K562 (cell line): Measurements from ENCODE around the gene KPNA4. TPM values are rescaled to one million over a fixed set of nuclear protein-coding genes. Genes with fewer than 3 reads are reported as not detected.

Experiments
- ATAC-seq: fragments of 200-7000 bp; cut with Tn5 transposase; 3 replicates; pipeline ENCODE4 v1.9.1; 2020; ENCODE audit warnings: moderate library complexity
- BruUV-seq: library from RNA; stranded (reverse); fragments of 400-500 nt; replicated peaks from 2 replicates; lab custom pipeline; 2021; lab: Mats Ljungman, UMichigan
- CTCF ChIA-PET: fragments of 300-600 bp; formaldehyde crosslinking; extraction: SDS; loops from one replicate; lab custom pipeline; 2021; ENCODE audit warnings: low intra/inter-chr PET ratio; lab: Yijun Ruan, JAX
- POLR2A ChIA-PET: fragments of 300-600, 350-650 bp; sonication (Branson Sonifier 250); formaldehyde crosslinking; extraction: SDS; loops from one replicate; lab custom pipeline; 2021; ENCODE audit warnings: antibody characterized with exemption, inconsistent platforms; lab: Yijun Ruan, JAX
- DNase-seq, 4 experiments: peaks; one replicate each; pipeline versions ENCODE4 v3.0.0 to v3.0.0-alpha.2; 2011 to 2018; ENCODE audit warnings: low spot score in 3 of 4, mixed read lengths in 3 of 4; ENCODE audit errors: extremely low read depth in 1 of 4
- FAIRE-seq: peaks from 2 replicates; lab custom pipeline; 2011; peaks lifted over from hg19 to GRCh38; lab: Jason Lieb, UNC
- H2AFZ ChIP-seq: 2 replicates; pipeline ENCODE4 v1.6.0; 2011; ENCODE audit warnings: low read depth, low read length, control low read depth, inconsistent platforms
- H3K27ac ChIP-seq: fragments of 200-600 bp; 3 replicates; pipeline ENCODE4 v1.8.0; 2011; ENCODE audit warnings: low read depth, mild to moderate bottlenecking, control low read depth, inconsistent platforms, low read length, moderate library complexity, mixed read lengths; ENCODE audit errors: extremely low read depth
- H3K27me3 ChIP-seq, 2 experiments: fragments of 300-600 bp in 1 of 2; 2 replicates in 1 of 2; 3 replicates in 1 of 2; pipeline versions ENCODE4 v1.6.0 to v1.8.0; 2011; ENCODE audit warnings: inconsistent platforms in 2 of 2, low read length in 2 of 2, mild to moderate bottlenecking in 1 of 2, mixed read lengths in 1 of 2, moderate library complexity in 1 of 2; ENCODE audit not compliant: control insufficient read depth in 2 of 2, insufficient read depth in 2 of 2
- H3K36me3 ChIP-seq: fragments of 300-600 bp; 3 replicates; pipeline ENCODE4 v1.8.0; 2011; ENCODE audit warnings: mild to moderate bottlenecking, low read length, inconsistent platforms; ENCODE audit not compliant: control insufficient read depth, insufficient read depth
- H3K4me1 ChIP-seq, 2 experiments: fragments of 200-600 bp in 1 of 2; replicated peaks in 1 of 2; 2 replicates in 1 of 2; 3 replicates in 1 of 2; pipeline versions ENCODE4 v1.5.1 to v1.8.0; 2011; ENCODE audit warnings: inconsistent platforms in 2 of 2, low read length in 2 of 2, mild to moderate bottlenecking in 1 of 2, mixed read lengths in 1 of 2, moderate library complexity in 1 of 2; ENCODE audit not compliant: control insufficient read depth in 2 of 2, insufficient read depth in 2 of 2
- H3K4me2 ChIP-seq: 2 replicates; pipeline ENCODE4 v1.6.1; 2011; ENCODE audit warnings: low read length, control low read depth, inconsistent platforms, mixed read lengths; ENCODE audit not compliant: insufficient read depth
- H3K4me3 ChIP-seq: fragments of 200-600 bp; sonication (generic), shearing (Covaris generic); 2 replicates; pipeline ENCODE4 v1.5.1; 2016; ENCODE audit warnings: control low read depth, inconsistent platforms
- H3K79me2 ChIP-seq: fragments of 200-600 bp; 3 replicates; pipeline ENCODE4 v1.8.0; 2011; ENCODE audit warnings: low read length, inconsistent platforms; ENCODE audit not compliant: control insufficient read depth, insufficient read depth
- H3K9ac ChIP-seq, 2 experiments: 2 replicates each; pipeline versions ENCODE4 v1.6.0 to v1.6.1; 2011; ENCODE audit warnings: low read depth in 2 of 2, low read length in 2 of 2, control low read depth in 1 of 2, inconsistent platforms in 1 of 2, mild to moderate bottlenecking in 1 of 2, mixed read lengths in 1 of 2; ENCODE audit not compliant: insufficient read depth in 1 of 2
- H3K9me1 ChIP-seq: one replicate; pipeline ENCODE4 v1.6.0; 2011; ENCODE audit warnings: inconsistent platforms, mild to moderate bottlenecking, low read length, moderate library complexity; ENCODE audit not compliant: control insufficient read depth, insufficient read depth
- H3K9me3 ChIP-seq: replicated peaks from 2 replicates; pipeline ENCODE4 v1.5.1; 2011; ENCODE audit warnings: low read depth, low read length, inconsistent platforms; ENCODE audit not compliant: control insufficient read depth, insufficient read depth
- H4K20me1 ChIP-seq: replicated peaks from 2 replicates; pipeline ENCODE4 v1.6.1; 2011; ENCODE audit warnings: low read length, inconsistent platforms, mixed read lengths; ENCODE audit not compliant: control insufficient read depth, insufficient read depth
- C11orf30 ChIP-seq: fragments of 450-650 bp; IDR thresholded peaks from 2 replicates; pipeline ENCODE4 v1.6.1; 2016; ENCODE audit warnings: low read depth, mild to moderate bottlenecking
- CEBPB ChIP-seq: fragments of 450-650 bp; IDR thresholded peaks from 2 replicates; pipeline ENCODE4 v1.6.1; 2016; ENCODE audit warnings: missing genetic modification characterization, missing compliant biosample characterization
- ZBTB43 ChIP-seq: sonication (generic); formaldehyde crosslinking; IDR thresholded peaks from 2 replicates; pipeline ENCODE4 v1.8.0; 2023; ENCODE audit warnings: mild to moderate bottlenecking, missing genetic modification reagents
- whole genome bisulfite sequencing: fragments of 100-300 bp; shearing (Covaris generic); methylation state at CpG from one replicate; pipeline ENCODE4 v1.1.6; 2016; ENCODE audit warnings: low coverage, mixed read lengths; ENCODE audit not compliant: insufficient coverage; ENCODE audit errors: missing lambda C conversion rate; 5-methylcytosine and 5-hydroxymethylcytosine counted together
- in situ Hi-C: fragments of 300-500 bp; cut with MboI; formaldehyde crosslinking; loops from 4 replicates; pipeline ENCODE4 v1.15.0; 2018; ENCODE audit warnings: inconsistent platforms, mixed read lengths
- intact Hi-C: fragments of 100-400 bp; cut with micrococcal nuclease; formaldehyde crosslinking; loops from 2 replicates; pipeline ENCODE4 v1.14.2; 2022
- polyA plus RNA-seq, 8 experiments: library from polyadenylated mRNA; depleted of rRNA in 4 of 8; stranded (reverse) in 5 of 8; unstranded in 3 of 8; fragments of >200 nt; fragmentation: Nextera tagmentation in 2 of 8; fragmentation: Illumina TruSeq in 1 of 8; extraction: Ambion mirVana in 2 of 8; extraction: Trizol in 1 of 8; gene quantifications; 2 replicates each; pipeline versions ENCODE4 v1.2.1 to v1.2.3, GENCODE V29; 2011 to 2014; ENCODE audit warnings: inconsistent platforms in 1 of 8, missing spikeins in 1 of 8
- total RNA-seq, 7 experiments: library from RNA; depleted of rRNA in 6 of 7; stranded (reverse); fragments of >200 nt in 6 of 7; fragmentation: Illumina TruSeq in 2 of 7; extraction: Trizol in 2 of 7; gene quantifications; 2 replicates each; pipeline versions ENCODE4 v1.2.1 to v1.2.3, GENCODE V29; 2011 to 2021; ENCODE audit warnings: low replicate concordance in 1 of 7

The KPNA4 gene
- total and polyA plus RNA-seq, 9 of the 15 experiments (the other 6 are each of a cell fraction or from before 2014, with no cell fraction given): 13.9 to 66.6 (median 34.5) TPM

DNA sequence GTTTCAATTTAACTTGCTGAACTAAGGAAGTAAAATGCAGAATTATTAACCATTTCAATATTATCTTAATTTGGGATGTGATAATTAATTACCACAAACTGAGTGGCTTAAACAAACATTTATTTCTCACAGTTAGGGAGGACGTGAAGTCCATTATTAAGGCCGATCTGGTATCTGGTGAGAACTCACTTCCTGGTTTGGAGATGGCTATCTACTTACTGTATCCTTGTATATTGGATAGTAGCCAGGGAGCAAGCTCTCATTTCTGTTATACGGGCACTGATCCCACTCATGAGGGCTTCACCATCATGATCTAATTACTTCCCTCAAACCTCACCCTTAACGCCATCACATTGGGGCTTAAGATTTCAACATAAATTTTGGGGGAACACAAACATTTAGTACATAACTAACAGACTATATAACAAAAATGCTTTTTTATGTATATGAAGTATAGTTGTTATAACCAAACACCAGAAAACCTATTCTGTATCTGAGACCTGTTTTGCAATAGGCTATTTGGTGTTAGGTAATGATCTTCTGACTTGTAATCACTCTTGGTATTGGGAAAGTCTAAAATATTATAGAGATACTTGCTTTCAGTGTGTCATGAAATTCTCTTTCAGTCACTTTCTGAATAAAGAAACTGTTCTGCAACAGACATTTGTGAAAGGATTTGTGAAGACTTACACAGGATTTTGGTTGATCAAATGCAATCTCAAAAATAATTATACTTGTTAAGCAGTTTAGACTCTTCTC is 4.7 kb upstream of the KPNA4 start:
- DNase-seq: no peak
- Histone ChIP-seq H3K36me3 (peaks cover 7% of the 10 kb centered on the region; the same call in 2 of the 3 replicates), H3K4me3 (no peak overlapping the region), H3K4me2 (no peak overlapping the region), H3K79me2 (peaks cover 17% of the 10 kb centered on the region; the same call in 2 of the 3 replicates), H3K27me3 (no peaks in the 10 kb centered on the region), H3K4me1 (peaks cover 8 to 10% of the 10 kb centered on the region in 2 experiments; a peak in 4 of 5 replicates), H3K27ac (no peak overlapping the region), H4K20me1 (no peaks in the 10 kb centered on the region), H2AFZ (no peak overlapping the region), H3K9me1 (no peaks in the 10 kb centered on the region), H3K9me3 (no peaks in the 10 kb centered on the region; the same call in 1 of the 2 replicates), H3K9ac (no peak overlapping the region)
- no peak for FAIRE-seq
- intact Hi-C loops (no loop called here), in situ Hi-C loops (no loop called here)
- TF ChIP-seq CEBPB (tag) (peak; percentile 22; the same call in 1 of the 2 replicates), ZBTB43 (CRISPR knock-in tag) (no peak), C11orf30 (no peak)
- 58% methylated on average over 4 of the region's 4 CpGs for WGBS
- POLR2A ChIA-PET: no interaction called here
- ATAC-seq: no peak
- BruUV-seq: no TSS peak
- CTCF ChIA-PET: no interaction called here
